HCT116 (cell line): ENCODE data around the gene RAB3C. TPM values are rescaled to one million over a fixed set of nuclear protein-coding genes. Genes with fewer than 3 reads are reported as not detected.

Experiments used
- ATAC-seq: fragments of 200-7000 bp; cut with Tn5 transposase; 2 replicates; pipeline ENCODE4 v1.9.1; 2020; ENCODE audit warnings: mild to moderate bottlenecking, moderate library complexity
- BruUV-seq: library from RNA; stranded (reverse); fragments of 400-500 nt; replicated peaks from 2 replicates; lab custom pipeline; 2021; lab: Mats Ljungman, UMichigan
- CTCF ChIA-PET: fragments of 300-600 bp; sonication (Branson Sonifier 250); formaldehyde crosslinking; loops from one replicate; lab custom pipeline; 2021; ENCODE audit warnings: antibody characterized with exemption; lab: Charles Lee
- POLR2A ChIA-PET: fragments of 300-600, 350-600 bp; sonication (Branson Sonifier 250); formaldehyde crosslinking; loops from one replicate; lab custom pipeline; 2021; ENCODE audit warnings: antibody characterized with exemption; lab: Charles Lee
- RAD21 ChIA-PET, 2 experiments: fragments of 300-600 bp; sonication (Branson Sonifier 250); formaldehyde crosslinking; loops; one replicate each; lab custom pipeline; 2023; ENCODE audit warnings: low total read pairs in 2 of 2; ENCODE audit not compliant: uncharacterized antibody in 2 of 2, unreplicated experiment in 2 of 2, low non-redundant PET in 1 of 2; lab: Charles Lee
- DNase-seq: peaks from one replicate; pipeline ENCODE4 v3.0.0-alpha.2; 2010; ENCODE audit warnings: low read depth, low spot score
- H2AFZ ChIP-seq: fragments of 200-600 bp; shearing (Covaris generic), sonication (generic); 2 replicates; pipeline ENCODE4 v1.6.1; 2017; ENCODE audit warnings: low read depth, mixed run types, mixed read lengths, antibody characterized with exemption, low read length; ENCODE audit not compliant: poor library complexity, severe bottlenecking
- H3K27ac ChIP-seq: 2 replicates; pipeline ENCODE4 v1.5.1; 2012; ENCODE audit warnings: low read depth, low read length
- H3K27me3 ChIP-seq: fragments of 200-600 bp; sonication (generic); 2 replicates; pipeline ENCODE4 v1.6.1; 2016; ENCODE audit warnings: mixed run types, low read length, mixed read lengths; ENCODE audit not compliant: insufficient read depth
- H3K36me3 ChIP-seq, 2 experiments: fragments of 200-500 bp in 1 of 2; fragments of 200-600 bp in 1 of 2; sonication (Bioruptor generic) in 1 of 2; sonication (generic) in 1 of 2; 2 replicates each; pipeline versions ENCODE4 v1.5.1 to v1.6.1; 2014 to 2016; ENCODE audit warnings: low read length in 2 of 2, inconsistent platforms in 1 of 2, mixed read lengths in 1 of 2, mixed run types in 1 of 2; ENCODE audit not compliant: insufficient read depth in 2 of 2, control insufficient read depth in 1 of 2
- H3K4me1 ChIP-seq, 2 experiments: fragments of 200-600 bp in 1 of 2; sonication (generic) in 1 of 2; 2 replicates each; pipeline versions ENCODE4 v1.5.1 to v1.6.1; 2012 to 2017; ENCODE audit warnings: low read length in 2 of 2, inconsistent platforms in 1 of 2, mild to moderate bottlenecking in 1 of 2, mixed read lengths in 1 of 2, mixed run types in 1 of 2, moderate library complexity in 1 of 2; ENCODE audit not compliant: insufficient read depth in 2 of 2, control insufficient read depth in 1 of 2
- H3K4me2 ChIP-seq: fragments of 200-600 bp; sonication (generic); 2 replicates; pipeline ENCODE4 v1.6.1; 2017; ENCODE audit warnings: mixed run types, low read length, mixed read lengths
- H3K4me3 ChIP-seq, 2 experiments: fragments of 200-600 bp in 1 of 2; sonication (generic) in 1 of 2; replicated peaks in 1 of 2; 2 replicates each; pipeline ENCODE4 v1.5.1; 2011 to 2016; ENCODE audit warnings: low read length in 2 of 2, control low read depth in 1 of 2, low read depth in 1 of 2, mild to moderate bottlenecking in 1 of 2, mixed read lengths in 1 of 2, mixed run types in 1 of 2
- H3K79me2 ChIP-seq: fragments of 200-600 bp; sonication (generic); 2 replicates; pipeline ENCODE4 v1.6.1; 2017; ENCODE audit warnings: mild to moderate bottlenecking, mixed run types, low read length, moderate library complexity, mixed read lengths; ENCODE audit not compliant: insufficient read depth
- H3K9ac ChIP-seq: fragments of 200-600 bp; sonication (generic); 2 replicates; pipeline ENCODE4 v1.6.1; 2016; ENCODE audit warnings: low read length, mixed read lengths
- H3K9me2 ChIP-seq: fragments of 200-600 bp; sonication (generic), shearing (Covaris generic); 2 replicates; pipeline ENCODE4 v1.6.1; 2017; ENCODE audit warnings: mixed run types, mild to moderate bottlenecking, moderate library complexity; ENCODE audit not compliant: insufficient read depth
- H3K9me3 ChIP-seq, 2 experiments: fragments of 200-500 bp in 1 of 2; fragments of 200-600 bp in 1 of 2; sonication (Bioruptor generic) in 1 of 2; sonication (generic) in 1 of 2; 2 replicates each; pipeline ENCODE4 v1.6.1; 2014 to 2017; ENCODE audit warnings: low read length in 2 of 2, mixed read lengths in 2 of 2, inconsistent platforms in 1 of 2, low read depth in 1 of 2, mild to moderate bottlenecking in 1 of 2, mixed run types in 1 of 2, moderate library complexity in 1 of 2; ENCODE audit not compliant: control insufficient read depth in 1 of 2, insufficient read depth in 1 of 2
- H4K20me1 ChIP-seq: fragments of 200-600 bp; sonication (generic), shearing (Covaris generic); 2 replicates; pipeline ENCODE4 v1.6.1; 2017; ENCODE audit warnings: mixed run types, mild to moderate bottlenecking, moderate library complexity; ENCODE audit not compliant: insufficient read depth
- ATF3 ChIP-seq: IDR thresholded peaks from 2 replicates; pipeline ENCODE4 v1.6.1; 2012
- CEBPB ChIP-seq: IDR thresholded peaks from 2 replicates; pipeline ENCODE4 v1.6.1; 2012; ENCODE audit warnings: low read depth
- ELF1 ChIP-seq: IDR thresholded peaks from 2 replicates; pipeline ENCODE4 v1.6.1; 2012; ENCODE audit warnings: low read depth, borderline replicate concordance
- EZH2phosphoT487 ChIP-seq: fragments of 200-600 bp; IDR thresholded peaks from 2 replicates; pipeline ENCODE4 v1.6.1; 2018; ENCODE audit warnings: antibody characterized with exemption, borderline replicate concordance
- POLR2AphosphoS5 ChIP-seq: IDR thresholded peaks from 2 replicates; pipeline ENCODE4 v1.6.1; 2011; ENCODE audit warnings: mild to moderate bottlenecking, low read depth, low read length, moderate library complexity
- TCF7L2 ChIP-seq: IDR thresholded peaks from 2 replicates; pipeline ENCODE4 v1.7.0; 2011; ENCODE audit warnings: borderline replicate concordance, inconsistent platforms; ENCODE audit not compliant: insufficient read depth, insufficient read length; ENCODE audit errors: extremely low read depth
- YY1 ChIP-seq: IDR thresholded peaks from 2 replicates; pipeline ENCODE4 v1.6.1; 2011; ENCODE audit warnings: low read length, low read depth, moderate library complexity, mild to moderate bottlenecking; ENCODE audit not compliant: insufficient replicate concordance; ENCODE audit errors: extremely low read depth
- ZBTB33 ChIP-seq: IDR thresholded peaks from 2 replicates; pipeline ENCODE4 v1.6.1; 2011; ENCODE audit warnings: mild to moderate bottlenecking, low read length, moderate library complexity; ENCODE audit not compliant: insufficient replicate concordance; ENCODE audit errors: extremely low read depth
- ZNF274 ChIP-seq: fragments of 200-500 bp; sonication (Bioruptor generic); IDR thresholded peaks from 2 replicates; pipeline ENCODE4 v1.6.1; 2014; ENCODE audit warnings: mild to moderate bottlenecking, low read depth, low read length, inconsistent platforms
- intact Hi-C: fragments of 100-400 bp; cut with micrococcal nuclease; formaldehyde crosslinking; loops from 2 replicates; pipeline ENCODE4 v1.10.0; 2022
- total RNA-seq: library from RNA; stranded (reverse); gene quantifications from one replicate; pipeline ENCODE4 v1.2.1, GENCODE V29; 2021; ENCODE audit not compliant: unreplicated experiment

Gene RAB3C
- total RNA-seq, 1 experiment from 2014 or later: not detected

DNA sequence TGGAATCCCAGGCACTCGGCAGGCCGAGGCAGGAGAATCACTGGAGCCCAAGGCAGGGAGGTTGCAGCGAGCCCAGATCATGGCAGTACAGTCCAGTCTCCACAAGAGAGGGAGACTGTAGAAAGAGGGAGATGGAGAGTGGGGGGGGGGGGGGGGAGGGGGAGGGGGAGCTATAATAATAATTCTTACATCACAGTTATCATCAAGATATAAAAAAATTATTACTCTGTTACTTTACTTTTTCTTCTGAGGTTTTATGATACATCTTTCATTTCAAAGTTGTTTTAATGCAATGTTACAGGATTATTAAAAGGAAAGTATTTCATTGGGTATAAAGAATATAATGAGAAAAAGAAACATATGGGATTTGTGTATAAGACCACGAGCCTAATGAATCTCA is 17.8 kb upstream of the RAB3C start:
- TF ChIP-seq YY1: no peak
- no peak for TF ChIP-seq ZNF274
- no peak for TF ChIP-seq ELF1
- no peak for TF ChIP-seq POLR2AphosphoS5
- TF ChIP-seq TCF7L2: no peak
- TF ChIP-seq ZBTB33: no peak
- no peak for TF ChIP-seq ATF3
- no peak for TF ChIP-seq CEBPB
- TF ChIP-seq EZH2phosphoT487: no peak
- intact Hi-C loops: no loop called here
- no peaks in the 10 kb centered on the region for H4K20me1 ChIP-seq
- no peaks in the 10 kb centered on the region for H3K79me2 ChIP-seq
- POLR2A ChIA-PET: no interaction called here
- no peaks in the 10 kb centered on the region for H3K9me3 ChIP-seq
- CTCF ChIA-PET: no interaction called here
- peaks cover 11% of the 10 kb centered on the region; the same call in 1 of the 2 replicates for H3K27me3 ChIP-seq
- H2AFZ ChIP-seq: no peak overlapping the region
- RAD21 ChIA-PET: no interaction called here
- DNase-seq (no peak), ATAC-seq (no peak)
- BruUV-seq: no TSS peak
- no peak overlapping the region for H3K9ac ChIP-seq
- H3K27ac ChIP-seq: no peak overlapping the region
- H3K36me3 ChIP-seq: no peaks in the 10 kb centered on the region
- H3K4me2 ChIP-seq: no peak overlapping the region
- H3K4me3 ChIP-seq: no peak overlapping the region
- no peaks in the 10 kb centered on the region for H3K9me2 ChIP-seq
- no peaks in the 10 kb centered on the region for H3K4me1 ChIP-seq
